ENCODE data around the gene FBXL7.

GRCh38 chr5:15753752-15754151 is 253.8 kb downstream of the FBXL7 start:
- TF ChIP-seq CTCF (IDR thresholded peaks at IDR 0.05): no peak
- no peak for TF ChIP-seq POLR2A (IDR thresholded peaks at IDR 0.05)

Data from lower leg skin (tissue), 3 donors.